ENCODE data around the gene TANK.
"Not testable (repeated sequence)": the region's sequence is repeated elsewhere in the genome, so short reads cannot be mapped to it uniquely, and the experiment has no call there.

TANK gene

GRCh38 chr2:161169335-161169734 is 9.1 kb downstream of the TANK start:
- DNase-seq (ENCODE audit: low read depth in 2 of 2) = no peak

GRCh38 chr2:161170377-161170776 is 10.1 kb downstream of the TANK start:
- DNase-seq (ENCODE audit: low read depth in 2 of 2) = no peak

- DNase-seq (ENCODE audit: low read depth in 2 of 2) = no peak
Observed at GRCh38 chr2:161170958-161171932, 11.0 kb downstream of the TANK start.

GRCh38 chr2:161172901-161173540 is 12.8 kb downstream of the TANK start:
- no peak for DNase-seq (ENCODE audit: low read depth in 2 of 2)

GRCh38 chr2:161173541-161174194 is 13.4 kb downstream of the TANK start:
- no peak for DNase-seq (ENCODE audit: low read depth in 2 of 2)

GRCh38 chr2:161177969-161178368 is 17.7 kb downstream of the TANK start:
- no peak for DNase-seq (ENCODE audit: low read depth in 2 of 2)

GRCh38 chr2:161178756-161179155 is 18.5 kb downstream of the TANK start:
- no peak for DNase-seq (ENCODE audit: low read depth in 2 of 2)

- no peak for DNase-seq (ENCODE audit: low read depth in 2 of 2)
Observed at GRCh38 chr2:161190050-161190449, 29.8 kb downstream of the TANK start.

GRCh38 chr2:161195602-161196001 is 35.4 kb downstream of the TANK start:
- DNase-seq (ENCODE audit: low read depth in 2 of 2) = not testable (repeated sequence)

- no peak for DNase-seq (ENCODE audit: low read depth in 2 of 2)
Observed at GRCh38 chr2:161199912-161200701, 39.9 kb downstream of the TANK start.

- DNase-seq (ENCODE audit: low read depth in 2 of 2) = no peak
Observed at GRCh38 chr2:161204846-161205245, 44.6 kb downstream of the TANK start.

- DNase-seq (ENCODE audit: low read depth in 2 of 2) = no peak
Observed at GRCh38 chr2:161206471-161207032, 46.3 kb downstream of the TANK start.

GRCh38 chr2:161207941-161208340 is 47.7 kb downstream of the TANK start:
- no peak for DNase-seq (ENCODE audit: low read depth in 2 of 2)

- no peak for DNase-seq (ENCODE audit: low read depth in 2 of 2)
Observed at GRCh38 chr2:161208527-161209139, 48.4 kb downstream of the TANK start.

GRCh38 chr2:161209902-161210301 is 49.7 kb downstream of the TANK start:
- DNase-seq (ENCODE audit: low read depth in 2 of 2) = no peak

GRCh38 chr2:161217597-161218185 is 57.5 kb downstream of the TANK start:
- no peak for DNase-seq (ENCODE audit: low read depth in 2 of 2)

GRCh38 chr2:161219211-161219610 is 59.0 kb downstream of the TANK start:
- DNase-seq (ENCODE audit: low read depth in 2 of 2) = no peak

- DNase-seq (ENCODE audit: low read depth in 2 of 2) = no peak
Observed at GRCh38 chr2:161223139-161223732, 63.0 kb downstream of the TANK start.

- DNase-seq (ENCODE audit: low read depth in 2 of 2) = no peak
Observed at GRCh38 chr2:161228511-161229240, 68.4 kb downstream of the TANK start.
